DOHH2 (cell line): ENCODE results near the gene LRRC52.

Experiments used
- H3F3A ChIP-seq: fragments of 200-600 bp; sonication (generic), shearing (Covaris generic); 2 replicates; pipeline ENCODE4 v1.6.0; 2016; ENCODE audit warnings: antibody characterized with exemption, mild to moderate bottlenecking; ENCODE audit not compliant: control insufficient read depth, insufficient read depth
- H3K27ac ChIP-seq: fragments of 200-600 bp; sonication (generic); 2 replicates; pipeline ENCODE4 v1.5.1; 2014; ENCODE audit warnings: low read depth, mild to moderate bottlenecking, low read length, moderate library complexity
- H3K27me3 ChIP-seq: fragments of 200-600 bp; sonication (generic); 2 replicates; pipeline ENCODE4 v1.6.1; 2014; ENCODE audit warnings: mild to moderate bottlenecking, low read length, mixed read lengths; ENCODE audit not compliant: control insufficient read depth
- H3K36me3 ChIP-seq: fragments of 200-600 bp; sonication (generic); 2 replicates; pipeline ENCODE4 v1.6.1; 2014; ENCODE audit warnings: mild to moderate bottlenecking, low read length, moderate library complexity, mixed read lengths; ENCODE audit not compliant: control insufficient read depth
- H3K4me1 ChIP-seq: fragments of 200-600 bp; sonication (generic); 2 replicates; pipeline ENCODE4 v1.6.1; 2014; ENCODE audit warnings: mild to moderate bottlenecking, low read length, mixed read lengths; ENCODE audit not compliant: control insufficient read depth
- H3K4me2 ChIP-seq: fragments of 200-600 bp; sonication (generic); 2 replicates; pipeline ENCODE4 v1.6.0; 2014; ENCODE audit warnings: mild to moderate bottlenecking, low read length, moderate library complexity
- H3K4me3 ChIP-seq: fragments of 200-600 bp; sonication (generic); 2 replicates; pipeline ENCODE4 v1.5.1; 2014; ENCODE audit warnings: mild to moderate bottlenecking, low read length, mixed read lengths
- H3K79me2 ChIP-seq: fragments of 200-600 bp; sonication (generic); 2 replicates; pipeline ENCODE4 v1.6.1; 2014; ENCODE audit warnings: mild to moderate bottlenecking, low read length, mixed read lengths; ENCODE audit not compliant: control insufficient read depth
- H3K9me2 ChIP-seq: fragments of 200-600 bp; sonication (generic); replicated peaks from 2 replicates; pipeline ENCODE4 v1.6.1; 2014; ENCODE audit warnings: mild to moderate bottlenecking, low read length, mixed read lengths; ENCODE audit not compliant: control insufficient read depth
- H3K9me3 ChIP-seq: fragments of 200-600 bp; sonication (generic); 2 replicates; pipeline ENCODE4 v1.6.1; 2014; ENCODE audit warnings: antibody characterized with exemption, low read length, mixed read lengths; ENCODE audit not compliant: control insufficient read depth, insufficient read depth
- H4K20me1 ChIP-seq: fragments of 200-600 bp; sonication (generic); 2 replicates; pipeline ENCODE4 v1.6.0; 2014; ENCODE audit warnings: low read depth, mild to moderate bottlenecking, antibody characterized with exemption, low read length, moderate library complexity; ENCODE audit not compliant: control insufficient read depth, insufficient read depth
- EZH2phosphoT487 ChIP-seq: fragments of 200-600 bp; sonication (generic); IDR thresholded peaks from 2 replicates; pipeline ENCODE4 v1.6.1; 2017; ENCODE audit warnings: borderline replicate concordance, mild to moderate bottlenecking, antibody characterized with exemption, low read length, moderate library complexity, mixed read lengths
- TF ChIP-seq, protein P1 (sequence below): fragments of 200-600 bp; sonication (generic); IDR thresholded peaks from one replicate; pipeline ENCODE4 v1.5.1; 2014; ENCODE audit warnings: antibody characterized with exemption, mild to moderate bottlenecking, low read depth, low read length; ENCODE audit not compliant: poor library complexity, severe bottlenecking

LRRC52 gene

DNA sequence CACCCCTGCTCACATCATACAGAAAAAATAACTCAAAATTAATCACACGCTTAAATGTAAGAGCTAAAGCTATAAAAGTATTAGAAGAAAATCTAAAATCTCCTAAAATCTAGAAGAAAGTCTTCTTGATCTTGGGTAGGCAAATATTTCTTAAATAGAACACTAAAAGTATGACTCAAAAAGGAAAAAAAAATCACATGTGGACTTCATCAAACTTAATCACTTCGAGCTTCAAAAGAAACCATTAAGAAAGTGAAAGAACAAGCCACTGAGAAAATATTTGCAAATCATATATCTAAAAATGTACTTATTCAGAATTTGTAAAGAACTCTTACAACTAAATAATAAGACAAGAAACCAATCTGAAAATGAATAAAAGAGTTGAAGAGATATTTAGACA lies 32.7 kb downstream of the LRRC52 start:
- H3K4me3 ChIP-seq = no peak overlapping the region
- peaks cover 41% of the 10 kb centered on the region for H3K27me3 ChIP-seq
- no peaks in the 10 kb centered on the region for H4K20me1 ChIP-seq
- H3F3A ChIP-seq = no peaks in the 10 kb centered on the region
- no peaks in the 10 kb centered on the region for H3K4me1 ChIP-seq
- no peak overlapping the region for H3K27ac ChIP-seq
- H3K4me2 ChIP-seq = no peak overlapping the region
- no peaks in the 10 kb centered on the region for H3K79me2 ChIP-seq
- H3K9me2 ChIP-seq = no peaks in the 10 kb centered on the region
- H3K36me3 ChIP-seq = no peaks in the 10 kb centered on the region
- no peaks in the 10 kb centered on the region for H3K9me3 ChIP-seq
- TF ChIP-seq EZH2phosphoT487 = no peak
- TF ChIP-seq, protein P1, sequence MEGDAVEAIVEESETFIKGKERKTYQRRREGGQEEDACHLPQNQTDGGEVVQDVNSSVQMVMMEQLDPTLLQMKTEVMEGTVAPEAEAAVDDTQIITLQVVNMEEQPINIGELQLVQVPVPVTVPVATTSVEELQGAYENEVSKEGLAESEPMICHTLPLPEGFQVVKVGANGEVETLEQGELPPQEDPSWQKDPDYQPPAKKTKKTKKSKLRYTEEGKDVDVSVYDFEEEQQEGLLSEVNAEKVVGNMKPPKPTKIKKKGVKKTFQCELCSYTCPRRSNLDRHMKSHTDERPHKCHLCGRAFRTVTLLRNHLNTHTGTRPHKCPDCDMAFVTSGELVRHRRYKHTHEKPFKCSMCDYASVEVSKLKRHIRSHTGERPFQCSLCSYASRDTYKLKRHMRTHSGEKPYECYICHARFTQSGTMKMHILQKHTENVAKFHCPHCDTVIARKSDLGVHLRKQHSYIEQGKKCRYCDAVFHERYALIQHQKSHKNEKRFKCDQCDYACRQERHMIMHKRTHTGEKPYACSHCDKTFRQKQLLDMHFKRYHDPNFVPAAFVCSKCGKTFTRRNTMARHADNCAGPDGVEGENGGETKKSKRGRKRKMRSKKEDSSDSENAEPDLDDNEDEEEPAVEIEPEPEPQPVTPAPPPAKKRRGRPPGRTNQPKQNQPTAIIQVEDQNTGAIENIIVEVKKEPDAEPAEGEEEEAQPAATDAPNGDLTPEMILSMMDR = no peak

DNA sequence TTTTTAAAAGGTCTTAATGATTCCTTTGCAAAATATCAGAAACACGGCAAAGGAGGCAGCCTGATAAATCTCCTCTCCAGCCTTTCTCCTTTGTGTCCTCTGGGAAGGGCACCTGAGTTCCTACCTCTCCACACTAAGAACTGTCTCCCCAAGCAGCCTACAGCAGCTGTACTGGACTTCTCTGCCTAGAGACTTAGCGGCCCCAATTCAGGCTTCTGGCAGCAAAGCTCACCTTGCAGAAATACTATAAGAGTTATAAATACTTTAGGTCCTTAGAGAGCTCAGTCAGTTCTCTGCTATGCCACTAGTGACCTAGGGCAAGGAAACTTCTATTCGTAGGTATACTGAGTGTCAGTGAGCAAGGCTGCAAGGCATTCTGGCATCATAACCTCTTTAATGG lies 33.9 kb downstream of the LRRC52 start:
- Histone ChIP-seq H4K20me1 (no peaks in the 10 kb centered on the region), H3K79me2 (no peaks in the 10 kb centered on the region), H3K27ac (no peak overlapping the region), H3K4me1 (no peaks in the 10 kb centered on the region), H3K4me3 (no peak overlapping the region), H3K9me2 (no peaks in the 10 kb centered on the region), H3K36me3 (no peaks in the 10 kb centered on the region), H3K27me3 (peaks cover 36% of the 10 kb centered on the region), H3K4me2 (no peak overlapping the region), H3F3A (no peaks in the 10 kb centered on the region), H3K9me3 (no peaks in the 10 kb centered on the region)
- TF ChIP-seq EZH2phosphoT487 = no peak
- TF ChIP-seq, protein P1 = no peak

DNA sequence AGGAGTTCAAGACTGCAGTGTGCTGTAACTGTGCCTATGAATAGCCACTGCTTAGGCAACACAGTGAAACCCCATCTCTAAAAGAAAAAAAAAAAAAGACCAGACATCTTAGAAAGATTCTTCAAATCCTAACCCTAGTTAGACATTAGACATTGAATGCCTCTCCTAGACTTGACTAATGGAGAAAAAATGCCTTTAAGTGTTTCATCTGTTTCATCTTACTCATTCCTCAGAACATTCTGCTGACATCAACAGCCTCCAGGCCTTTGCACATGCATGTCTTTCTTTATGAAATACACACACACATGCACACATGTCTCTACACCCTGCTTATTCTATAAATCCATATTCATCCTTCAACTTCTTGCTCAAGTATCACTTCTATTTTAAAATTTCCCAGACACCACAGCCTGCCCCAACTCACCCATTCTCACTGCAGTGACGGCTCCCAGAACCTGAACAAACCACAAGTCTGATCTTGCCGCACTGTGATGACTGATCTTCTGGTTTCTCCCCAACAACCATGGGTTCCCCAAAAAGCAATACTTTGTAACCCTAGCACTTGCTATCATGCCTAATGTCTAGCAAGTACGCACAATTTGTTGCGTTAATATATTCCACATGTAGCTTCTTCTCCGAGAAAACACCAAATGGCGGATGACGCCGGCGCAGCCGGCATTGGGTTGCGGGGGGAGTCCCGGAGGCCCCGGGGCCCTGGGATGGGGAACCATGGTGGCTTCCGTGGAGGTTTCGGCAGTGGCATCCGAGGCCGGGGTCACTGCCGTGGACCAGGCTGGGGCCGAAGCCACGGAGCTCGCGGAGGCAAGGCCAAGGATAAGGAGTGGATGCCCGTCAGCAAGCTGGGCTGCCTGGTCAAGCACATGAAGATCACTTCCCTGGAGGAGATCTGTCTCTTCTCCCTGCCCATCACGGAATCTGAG lies 37.4 kb downstream of the LRRC52 start:
- Histone ChIP-seq H3K79me2 (no peaks in the 10 kb centered on the region), H3K36me3 (no peaks in the 10 kb centered on the region), H3F3A (no peaks in the 10 kb centered on the region), H3K4me1 (no peaks in the 10 kb centered on the region), H3K27me3 (peaks cover 37% of the 10 kb centered on the region), H3K27ac (no peak overlapping the region), H3K4me2 (no peak overlapping the region), H3K9me3 (no peaks in the 10 kb centered on the region), H3K9me2 (no peaks in the 10 kb centered on the region), H4K20me1 (no peaks in the 10 kb centered on the region), H3K4me3 (no peak overlapping the region)
- no peak for TF ChIP-seq EZH2phosphoT487
- TF ChIP-seq, protein P1 = no peak
